Sigmoid colon (tissue), 7 donors: ENCODE results near the gene SLIT3. TPM values are rescaled to one million over a fixed set of nuclear protein-coding genes. Genes with fewer than 3 reads are reported as not detected.

Source experiments
- DNase-seq: peaks from one replicate; pipeline ENCODE4 v3.0.0-alpha.2; 2019
- H3K27ac ChIP-seq, 4 donors: fragments of 200-600 bp; sonication (generic); one replicate each; pipeline ENCODE4 v1.5.1; 2016 to 2019; ENCODE audit warnings: mild to moderate bottlenecking in 1 of 4
- H3K27me3 ChIP-seq, 3 donors: fragments of 200-600 bp; sonication (generic); one replicate each; pipeline ENCODE4 v1.5.1; 2019; ENCODE audit warnings: mild to moderate bottlenecking in 1 of 3
- H3K36me3 ChIP-seq, 4 donors: fragments of 200-600 bp; sonication (generic); one replicate each; pipeline ENCODE4 v1.5.1; 2016 to 2019
- H3K4me1 ChIP-seq, 4 donors: fragments of 200-600 bp; sonication (generic); one replicate each; pipeline ENCODE4 v1.5.1; 2017 to 2019
- H3K4me3 ChIP-seq, 4 donors: fragments of 200-600 bp; sonication (generic); one replicate each; pipeline ENCODE4 v1.5.1; 2017 to 2019; ENCODE audit warnings: mild to moderate bottlenecking in 2 of 4, moderate library complexity in 1 of 4
- H3K9me3 ChIP-seq, 4 donors: fragments of 200-600 bp in 3 of 4; sonication (generic) in 3 of 4; one replicate each; pipeline versions ENCODE4 v1.5.1 to v1.6.1; 2013 to 2019
- CTCF ChIP-seq, 4 experiments: fragments of 450-650 bp in 3 of 4; fragments of 200-600 bp in 1 of 4; IDR thresholded peaks; one replicate each; pipeline ENCODE4 v1.5.1; 2016 to 2019; ENCODE audit warnings: antibody characterized with exemption in 4 of 4, mild to moderate bottlenecking in 3 of 4, moderate library complexity in 2 of 4
- EP300 ChIP-seq, 4 donors: sonication (generic); formaldehyde crosslinking; IDR thresholded peaks; one replicate each; pipeline ENCODE4 v1.6.1; 2017; ENCODE audit warnings: antibody characterized with exemption in 4 of 4
- POLR2A ChIP-seq, 2 donors: fragments of 450-650 bp; IDR thresholded peaks; one replicate each; pipeline ENCODE4 v1.6.1; 2016; ENCODE audit warnings: antibody characterized with exemption in 2 of 2, mild to moderate bottlenecking in 2 of 2, moderate library complexity in 2 of 2
- POLR2AphosphoS5 ChIP-seq, 4 donors: sonication (generic); formaldehyde crosslinking; IDR thresholded peaks; one replicate each; pipeline ENCODE4 v1.6.1; 2017; ENCODE audit warnings: antibody characterized with exemption in 4 of 4
- WGBS, 2 donors: extraction: QIAGEN DNeasy Blood & Tissue Kit; methylation state at CpG; one replicate each; pipeline ENCODE4 v1.1.7; 2013; 5-methylcytosine and 5-hydroxymethylcytosine counted together
- intact Hi-C: fragments of 100-400 bp; cut with DNase I; formaldehyde crosslinking; loops from one replicate; pipeline ENCODE4 v1.15.1; 2023
- polyA plus RNA-seq, 3 donors: library from polyadenylated mRNA; stranded (reverse); fragments of 200-250 nt; gene quantifications; one replicate each; pipeline ENCODE4 v1.2.3, GENCODE V29; 2013
- total RNA-seq, 4 donors: library from RNA; depleted of rRNA; stranded (reverse); fragments of >200 nt; gene quantifications; one replicate each; pipeline ENCODE4 v1.1.0, GENCODE V29; 2016
- donor health status: healthy with polysubstance abuse.
- donor health status: Bipolar disorder and iron deficiency.
- donor health status: healthy.

SLIT3 gene
- total and polyA plus RNA-seq, 7 donors, result 0.23 to 46.3 (median 30.0) TPM

- H3K4me1 ChIP-seq, result no peaks in the 10 kb centered on the region
- no peak overlapping the region for H3K4me3 ChIP-seq
- WGBS, 2 donors, result 71 to 82% methylated on average over 6 of the region's 6 CpGs
- peaks cover 0 to 44% (median 3%) of the 10 kb centered on the region in 4 donors for H3K36me3 ChIP-seq
- TF ChIP-seq POLR2A (IDR thresholded peaks at IDR 0.05), result no peak
- no peaks in the 10 kb centered on the region for H3K27me3 ChIP-seq
- no peak for DNase-seq
- intact Hi-C loops, result no loop called here
- no peak overlapping the region for H3K27ac ChIP-seq
- no peaks in the 10 kb centered on the region for H3K9me3 ChIP-seq
These were observed 628.9 kb downstream of the SLIT3 start for GRCh38 chr5:168672016-168672415.

- H3K4me3 ChIP-seq, result no peak overlapping the region
- no peak for TF ChIP-seq EP300 (IDR thresholded peaks at IDR 0.05)
- no peak for TF ChIP-seq POLR2A (IDR thresholded peaks at IDR 0.05)
- no peak for TF ChIP-seq CTCF (IDR thresholded peaks at IDR 0.05)
- TF ChIP-seq POLR2AphosphoS5 (IDR thresholded peaks at IDR 0.05), result no peak
- DNase-seq, result no peak
- 88 to 92% methylated on average over 22 of the region's 22 CpGs for WGBS, 2 donors
- intact Hi-C loops, result no loop called here
- H3K4me1 ChIP-seq, result no peaks in the 10 kb centered on the region
- H3K27me3 ChIP-seq, result no peaks in the 10 kb centered on the region
- H3K27ac ChIP-seq, result no peak overlapping the region
- peaks cover 0 to 51% (median 5%) of the 10 kb centered on the region in 4 donors for H3K36me3 ChIP-seq
- H3K9me3 ChIP-seq, result no peaks in the 10 kb centered on the region
These were observed 629.9 kb downstream of the SLIT3 start for GRCh38 chr5:168670881-168671575.

- intact Hi-C loops, result no loop called here
- no peaks in the 10 kb centered on the region for H3K27me3 ChIP-seq
- TF ChIP-seq CTCF (IDR thresholded peaks at IDR 0.05), result no peak
- no peak for TF ChIP-seq EP300 (IDR thresholded peaks at IDR 0.05)
- TF ChIP-seq POLR2A (IDR thresholded peaks at IDR 0.05), result no peak
- TF ChIP-seq POLR2AphosphoS5 (IDR thresholded peaks at IDR 0.05), result no peak
- no peak overlapping the region for H3K27ac ChIP-seq
- no peak overlapping the region for H3K4me3 ChIP-seq
- no peak for DNase-seq
- WGBS, 2 donors, result 95 to 96% methylated on average over 6 of the region's 6 CpGs
- H3K9me3 ChIP-seq, result no peaks in the 10 kb centered on the region
- no peaks in the 10 kb centered on the region for H3K4me1 ChIP-seq
- H3K36me3 ChIP-seq, result peaks cover 0 to 59% (median 5%) of the 10 kb centered on the region in 4 donors
These were observed 631.1 kb downstream of the SLIT3 start for GRCh38 chr5:168669668-168670378.

DNA sequence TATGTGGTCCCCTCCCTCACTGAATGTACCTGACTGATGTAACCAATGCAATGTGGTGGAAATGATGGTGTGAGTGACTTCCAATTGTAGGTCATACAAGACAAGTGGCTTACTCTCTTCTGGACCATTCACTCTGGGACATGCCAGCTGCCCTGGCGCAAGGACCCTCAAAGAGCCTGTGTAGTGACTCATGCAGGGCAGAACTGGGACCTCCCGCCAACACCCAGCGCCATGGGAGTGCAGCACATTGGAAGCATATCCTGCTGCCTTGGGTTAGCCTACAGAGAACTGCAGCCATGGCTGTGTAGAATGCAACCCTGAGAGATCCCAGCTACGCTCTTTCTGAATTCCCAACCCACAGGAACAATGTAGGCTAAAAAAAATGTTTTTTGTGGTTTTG is 631.8 kb downstream of the SLIT3 start:
- H3K27ac ChIP-seq, result no peak overlapping the region
- peaks cover 0 to 59% (median 5%) of the 10 kb centered on the region in 4 donors for H3K36me3 ChIP-seq
- H3K27me3 ChIP-seq, result no peaks in the 10 kb centered on the region
- no peak for TF ChIP-seq CTCF (IDR thresholded peaks at IDR 0.05)
- TF ChIP-seq EP300 (IDR thresholded peaks at IDR 0.05), result no peak
- TF ChIP-seq POLR2A (IDR thresholded peaks at IDR 0.05), result no peak
- TF ChIP-seq POLR2AphosphoS5 (IDR thresholded peaks at IDR 0.05), result no peak
- H3K4me3 ChIP-seq, result no peak overlapping the region
- no peaks in the 10 kb centered on the region for H3K9me3 ChIP-seq
- DNase-seq, result no peak
- no peaks in the 10 kb centered on the region for H3K4me1 ChIP-seq
- WGBS, 2 donors, result 84 to 97% methylated on average over 4 of the region's 4 CpGs
- intact Hi-C loops, result no loop called here

GRCh38 chr5:168668078-168668477 is 632.9 kb downstream of the SLIT3 start:
- 93 to 100% methylated on average over 1 of the region's 1 CpG for WGBS, 2 donors
- Histone ChIP-seq H3K27ac (no peak overlapping the region), H3K36me3 (peaks cover 0 to 59% (median 5%) of the 10 kb centered on the region in 4 donors)

More at GRCh38 chr5:168668078-168668477, 632.9 kb downstream of the SLIT3 start:
- no peak for DNase-seq
- TF ChIP-seq POLR2AphosphoS5 (IDR thresholded peaks at IDR 0.05) (no peak), POLR2A (IDR thresholded peaks at IDR 0.05) (no peak), CTCF (IDR thresholded peaks at IDR 0.05) (no peak), EP300 (IDR thresholded peaks at IDR 0.05) (no peak)
- intact Hi-C loops, result no loop called here
- no peaks in the 10 kb centered on the region for H3K9me3 ChIP-seq
- no peaks in the 10 kb centered on the region for H3K4me1 ChIP-seq
- H3K4me3 ChIP-seq, result no peak overlapping the region
- H3K27me3 ChIP-seq, result no peaks in the 10 kb centered on the region
